H9 (cell line): ENCODE measurements around the gene AP4M1. TPM values are rescaled to one million over a fixed set of nuclear protein-coding genes. Genes with fewer than 3 reads are reported as not detected.
A peak's percentile ranks its signal among the peaks of the same experiment; 100 is the strongest.

Source experiments
- DNase-seq: peaks from one replicate; pipeline ENCODE4 v3.0.0-alpha.2; 2017
- H2AFZ ChIP-seq: one replicate; pipeline ENCODE4 v1.6.1; 2013; ENCODE audit warnings: mild to moderate bottlenecking, low read length, control low read depth, moderate library complexity
- H2AK5ac ChIP-seq: 2 replicates; pipeline ENCODE4 v1.6.1; 2013; ENCODE audit warnings: low read length, control low read depth, mixed read lengths; ENCODE audit not compliant: insufficient read length
- H2BK120ac ChIP-seq: one replicate; pipeline ENCODE4 v1.6.1; 2013; ENCODE audit warnings: low read depth, mild to moderate bottlenecking, low read length, control low read depth, inconsistent platforms; ENCODE audit not compliant: poor library complexity, severe bottlenecking
- H2BK12ac ChIP-seq: 2 replicates; pipeline ENCODE4 v1.6.1; 2013; ENCODE audit warnings: low read length, control low read depth, mixed read lengths, low read depth; ENCODE audit not compliant: insufficient read length
- H2BK15ac ChIP-seq: 2 replicates; pipeline ENCODE4 v1.6.1; 2013; ENCODE audit warnings: low read depth, low read length, control low read depth
- H2BK20ac ChIP-seq: one replicate; pipeline ENCODE4 v1.6.1; 2013; ENCODE audit warnings: low read depth, mild to moderate bottlenecking, low read length, control low read depth, inconsistent platforms; ENCODE audit not compliant: poor library complexity, severe bottlenecking
- H2BK5ac ChIP-seq: 2 replicates; pipeline ENCODE4 v1.6.1; 2013; ENCODE audit warnings: low read length, control low read depth, mixed read lengths; ENCODE audit not compliant: insufficient read length
- H3K14ac ChIP-seq: 2 replicates; pipeline ENCODE4 v1.6.1; 2013; ENCODE audit warnings: low read length, control low read depth; ENCODE audit not compliant: insufficient read depth
- H3K18ac ChIP-seq: 2 replicates; pipeline ENCODE4 v1.6.1; 2013; ENCODE audit warnings: low read depth, mild to moderate bottlenecking, mixed read lengths, low read length, control low read depth; ENCODE audit not compliant: insufficient read length
- H3K23ac ChIP-seq: 2 replicates; pipeline ENCODE4 v1.6.1; 2013; ENCODE audit warnings: low read length, control low read depth, mixed read lengths, low read depth; ENCODE audit not compliant: insufficient read length
- H3K23me2 ChIP-seq: 2 replicates; pipeline ENCODE4 v1.6.1; 2013; ENCODE audit warnings: low read depth, mild to moderate bottlenecking, mixed read lengths, low read length, control low read depth; ENCODE audit not compliant: insufficient read length, poor library complexity, severe bottlenecking
- H3K27ac ChIP-seq: 2 replicates; pipeline ENCODE4 v1.5.1; 2013; ENCODE audit warnings: low read length, control low read depth, mixed read lengths, low read depth; ENCODE audit not compliant: insufficient read length
- H3K27me3 ChIP-seq: 2 replicates; pipeline ENCODE4 v1.6.1; 2013; ENCODE audit warnings: low read length, control low read depth, inconsistent platforms; ENCODE audit not compliant: insufficient read depth
- H3K4ac ChIP-seq: 2 replicates; pipeline ENCODE4 v1.6.1; 2013; ENCODE audit warnings: low read depth, mild to moderate bottlenecking, control low read depth, inconsistent platforms, low read length, moderate library complexity
- H3K4me1 ChIP-seq: 2 replicates; pipeline ENCODE4 v1.6.1; 2013; ENCODE audit warnings: low read length, control low read depth, inconsistent platforms; ENCODE audit not compliant: insufficient read depth
- H3K4me2 ChIP-seq: 2 replicates; pipeline ENCODE4 v1.6.1; 2013; ENCODE audit warnings: low read length, control low read depth, mixed read lengths; ENCODE audit not compliant: insufficient read length, insufficient read depth
- H3K56ac ChIP-seq: 2 replicates; pipeline ENCODE4 v1.6.1; 2013; ENCODE audit warnings: low read depth, mild to moderate bottlenecking, mixed read lengths, low read length, control low read depth; ENCODE audit not compliant: insufficient read length
- H3K79me1 ChIP-seq: 2 replicates; pipeline ENCODE4 v1.6.1; 2013; ENCODE audit warnings: low read depth, mild to moderate bottlenecking, moderate library complexity, low read length, control low read depth, inconsistent platforms; ENCODE audit not compliant: insufficient read depth, poor library complexity, severe bottlenecking
- H3K79me2 ChIP-seq: 2 replicates; pipeline ENCODE4 v1.6.1; 2013; ENCODE audit warnings: low read length, control low read depth, inconsistent platforms; ENCODE audit not compliant: insufficient read depth
- H3K9ac ChIP-seq: 2 replicates; pipeline ENCODE4 v1.6.1; 2013; ENCODE audit warnings: low read length, control low read depth, mixed read lengths; ENCODE audit not compliant: insufficient read length; ENCODE audit errors: extremely low read depth
- H3K9me3 ChIP-seq: one replicate; pipeline ENCODE4 v1.6.1; 2013; ENCODE audit warnings: low read depth, low read length, inconsistent platforms; ENCODE audit not compliant: control insufficient read depth
- H3T11ph ChIP-seq: one replicate; pipeline ENCODE4 v1.6.1; 2013; ENCODE audit warnings: mild to moderate bottlenecking, low read length, control low read depth, inconsistent platforms
- H4K20me1 ChIP-seq: one replicate; pipeline ENCODE4 v1.6.1; 2013; ENCODE audit not compliant: control insufficient read depth, insufficient read length, insufficient read depth
- H4K5ac ChIP-seq: 2 replicates; pipeline ENCODE4 v1.6.1; 2013; ENCODE audit warnings: low read depth, mild to moderate bottlenecking, mixed read lengths, low read length, control low read depth; ENCODE audit not compliant: insufficient read length
- H4K8ac ChIP-seq: replicated peaks from 2 replicates; pipeline ENCODE4 v1.6.1; 2013; ENCODE audit warnings: low read length, control low read depth, mixed read lengths, low read depth; ENCODE audit not compliant: insufficient read length
- H4K91ac ChIP-seq: 2 replicates; pipeline ENCODE4 v1.6.1; 2013; ENCODE audit warnings: low read depth, mild to moderate bottlenecking, moderate library complexity, mixed read lengths, low read length, control low read depth; ENCODE audit not compliant: insufficient read length
- H3K27ac Mint-ChIP-seq, 3 experiments: 2 replicates in 2 of 3; 3 replicates in 1 of 3; pipeline ENCODE4 v1.8.0; 2020 to 2021; ENCODE audit warnings: mixed read lengths in 3 of 3, mild to moderate bottlenecking in 1 of 3, moderate library complexity in 1 of 3
- H3K27me3 Mint-ChIP-seq: 2 replicates; pipeline ENCODE4 v1.8.0; 2021; ENCODE audit warnings: low read depth, mild to moderate bottlenecking, moderate library complexity, mixed read lengths
- H3K36me3 Mint-ChIP-seq, 3 experiments: 2 replicates in 2 of 3; 3 replicates in 1 of 3; pipeline ENCODE4 v1.8.0; 2020 to 2021; ENCODE audit warnings: low read depth in 3 of 3, mixed read lengths in 3 of 3; ENCODE audit not compliant: insufficient read depth in 1 of 3
- H3K4me1 Mint-ChIP-seq, 2 experiments: 2 replicates each; pipeline ENCODE4 v1.8.0; 2020; ENCODE audit warnings: mixed read lengths in 2 of 2
- H3K4me3 Mint-ChIP-seq, 2 experiments: 2 replicates in 1 of 2; 3 replicates in 1 of 2; pipeline ENCODE4 v1.8.0; 2020 to 2021; ENCODE audit warnings: mild to moderate bottlenecking in 2 of 2, mixed read lengths in 2 of 2, moderate library complexity in 1 of 2
- H3K9me3 Mint-ChIP-seq, 2 experiments: 2 replicates in 1 of 2; 3 replicates in 1 of 2; pipeline ENCODE4 v1.8.0; 2020; ENCODE audit warnings: mild to moderate bottlenecking in 2 of 2, mixed read lengths in 2 of 2, moderate library complexity in 1 of 2
- CTCF ChIP-seq: fragments of 200-600 bp; sonication (generic); conservative IDR thresholded peaks from 3 replicates; pipeline ENCODE4 v1.8.0; 2021; ENCODE audit warnings: antibody characterized with exemption, mild to moderate bottlenecking
- WGBS: extraction: QIAGEN DNeasy Blood & Tissue Kit; methylation state at CpG from one replicate; pipeline ENCODE4 v1.1.7; 2013; ENCODE audit warnings: missing lambda C conversion rate, low lambda C conversion rate, mixed read lengths; ENCODE audit not compliant: insufficient read length; ENCODE audit errors: extremely low coverage; 5-methylcytosine and 5-hydroxymethylcytosine counted together
- total RNA-seq: library from RNA; stranded (reverse); gene quantifications from 2 replicates; pipeline ENCODE4 v1.2.1, GENCODE V29; 2021

Gene AP4M1
- total RNA-seq, 1 experiment from 2014 or later: 18.8 TPM

GRCh38 chr7:100130608-100131453, 29.4 kb downstream of the AP4M1 start:
- DNase-seq: peak; percentile 93
- no peaks in the 10 kb centered on the region for H4K20me1 ChIP-seq

More at GRCh38 chr7:100130608-100131453, 29.4 kb downstream of the AP4M1 start:
- no peak overlapping the region for H3K9ac ChIP-seq
- H3K27me3 Mint-ChIP-seq: peaks cover 35% of the 10 kb centered on the region
- no CpG with 5 or more reads among the region's 24 CpGs for WGBS
- no peak overlapping the region for H2BK120ac ChIP-seq
- no peak overlapping the region for H3K23ac ChIP-seq
- no peak overlapping the region for H3K56ac ChIP-seq
- no peaks in the 10 kb centered on the region for H3K9me3 ChIP-seq
- H3K9me3 Mint-ChIP-seq: no peaks in the 10 kb centered on the region
- no peak overlapping the region for H4K91ac ChIP-seq
- peaks cover 15% of the 10 kb centered on the region for H3K23me2 ChIP-seq
- H3K4me1 ChIP-seq: peaks cover 4% of the 10 kb centered on the region; the same call in 1 of the 2 replicates
- H3T11ph ChIP-seq: no peak overlapping the region
- no peak overlapping the region for H4K5ac ChIP-seq
- TF ChIP-seq CTCF: peak; percentile 97
- H3K4me3 Mint-ChIP-seq: peak overlapping the region in 1 of 2 experiments; percentile 23; a peak in 3 of 5 replicates
- peak overlapping the region; percentile 45 for H3K4me2 ChIP-seq
- no peaks in the 10 kb centered on the region for H3K79me2 ChIP-seq
- H3K4ac ChIP-seq: no peak overlapping the region
- no peak overlapping the region for H2BK20ac ChIP-seq
- no peak overlapping the region for H2AK5ac ChIP-seq
- no peak overlapping the region for H3K18ac ChIP-seq
- H3K79me1 ChIP-seq: no peaks in the 10 kb centered on the region
- H3K27me3 ChIP-seq: no peaks in the 10 kb centered on the region; the same call in 1 of the 2 replicates
- H3K27ac ChIP-seq: no peak overlapping the region
- H2BK5ac ChIP-seq: no peak overlapping the region
- no peaks in the 10 kb centered on the region for H3K36me3 Mint-ChIP-seq
- no peak overlapping the region for H2BK15ac ChIP-seq
- no peak overlapping the region; the same call in 1 of the 2 replicates for H3K14ac ChIP-seq
- no peak overlapping the region for H3K27ac Mint-ChIP-seq
- peak overlapping the region; percentile 7 for H2AFZ ChIP-seq
- H3K4me1 Mint-ChIP-seq: peaks cover 10 to 11% of the 10 kb centered on the region in 2 experiments
- no peak overlapping the region for H4K8ac ChIP-seq
- no peak overlapping the region for H2BK12ac ChIP-seq
